Activated gamma-delta T cell treated with anti-CD3 and anti-CD28 coated beads, Interleukin-2, amount 50 U/mL, for 16 hours (primary cell): ENCODE data around the gene IVD.

Experiments used
- DNase-seq: peaks from one replicate; pipeline ENCODE4 v3.0.0-alpha.2; 2020; ENCODE audit warnings: low read depth

IVD gene

DNA sequence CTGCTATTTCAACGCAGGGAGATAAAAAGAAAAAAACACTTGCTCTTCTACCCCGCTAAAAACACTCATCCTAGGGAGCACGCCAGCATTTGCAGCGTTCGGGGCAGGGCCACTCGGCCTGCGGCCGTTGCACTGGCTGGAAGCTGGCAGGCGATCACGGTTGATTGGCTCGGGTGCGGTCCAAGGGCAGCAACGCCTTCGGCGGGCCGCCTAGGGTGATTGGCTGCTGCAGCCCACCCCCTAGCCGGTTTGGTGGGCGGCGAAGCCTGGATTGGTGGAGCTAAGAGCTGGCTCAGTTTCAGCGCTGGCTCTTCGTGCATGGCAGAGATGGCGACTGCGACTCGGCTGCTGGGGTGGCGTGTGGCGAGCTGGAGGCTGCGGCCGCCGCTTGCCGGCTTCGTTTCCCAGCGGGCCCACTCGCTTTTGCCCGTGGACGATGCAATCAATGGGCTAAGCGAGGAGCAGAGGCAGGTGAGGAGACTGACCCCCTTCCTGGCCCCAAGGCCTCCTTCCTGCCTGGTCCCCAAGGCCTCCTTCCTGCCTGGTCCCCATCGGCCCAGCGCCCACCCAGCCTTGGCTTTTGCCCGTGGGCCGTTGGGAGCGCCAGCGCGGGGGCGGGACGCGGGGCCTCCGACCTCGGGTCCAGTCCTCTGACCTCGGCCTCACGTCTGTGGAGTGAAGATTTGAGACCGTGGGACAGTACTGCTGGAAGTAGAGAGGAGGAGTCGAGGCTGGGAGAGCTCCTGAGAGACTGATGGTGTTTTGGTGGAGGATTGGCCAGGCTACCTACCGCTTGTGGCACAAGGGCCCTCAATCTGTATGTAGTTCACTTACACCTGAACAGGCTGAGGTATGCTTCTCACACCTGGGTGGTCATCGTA, at the start of gene IVD:
TSS of gene IVD (plus strand) at position 295 of the 881 bp plus-strand sequence. CDS start at position 328, 33 bp downstream.
- DNase-seq, result peak; percentile 91

DNA sequence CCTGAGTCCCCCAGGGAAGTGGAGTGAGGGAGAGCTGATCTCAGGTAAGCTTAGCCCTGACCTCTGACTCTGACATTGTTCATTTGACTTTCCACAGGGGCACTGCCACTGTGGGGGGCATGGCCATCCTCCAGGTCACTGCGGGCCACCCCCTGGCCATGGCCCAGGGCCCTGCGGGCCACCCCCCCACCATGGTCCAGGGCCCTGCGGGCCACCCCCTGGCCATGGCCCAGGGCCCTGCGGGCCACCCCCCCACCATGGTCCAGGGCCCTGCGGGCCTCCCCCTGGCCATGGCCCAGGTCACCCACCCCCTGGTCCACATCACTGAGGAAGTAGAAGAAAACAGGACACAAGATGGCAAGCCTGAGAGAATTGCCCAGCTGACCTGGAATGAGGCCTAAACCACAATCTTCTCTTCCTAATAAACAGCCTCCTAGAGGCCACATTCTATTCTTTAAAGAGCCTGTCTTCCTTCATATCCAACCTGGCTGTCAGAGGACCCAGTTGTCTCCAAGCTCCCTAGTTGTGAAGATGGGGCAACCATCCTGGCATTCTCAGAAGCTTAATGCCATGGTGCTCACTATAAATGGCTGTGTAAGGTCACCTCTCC, 49.5 kb upstream of the IVD start:
- no peak for DNase-seq

DNA sequence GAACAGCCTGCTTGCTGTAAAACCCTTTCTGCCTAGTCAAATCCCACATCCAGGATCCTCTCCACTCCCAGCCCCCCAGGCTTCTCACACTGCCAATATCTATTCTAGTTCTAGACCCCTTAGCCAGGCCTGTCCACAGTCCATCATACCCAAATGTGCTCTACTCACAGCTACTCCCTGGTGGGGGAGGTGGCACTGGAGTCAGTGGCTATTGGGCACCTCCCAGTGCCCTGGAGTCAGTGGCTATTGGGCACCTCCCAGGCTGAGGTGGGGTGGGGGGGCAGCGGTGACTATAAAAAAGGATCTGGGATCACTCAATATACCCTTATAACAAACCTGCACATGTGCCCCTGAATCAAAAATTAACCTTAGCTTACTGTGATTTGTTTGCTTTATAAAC, 48.3 kb upstream of the IVD start:
- DNase-seq, result no peak

DNA sequence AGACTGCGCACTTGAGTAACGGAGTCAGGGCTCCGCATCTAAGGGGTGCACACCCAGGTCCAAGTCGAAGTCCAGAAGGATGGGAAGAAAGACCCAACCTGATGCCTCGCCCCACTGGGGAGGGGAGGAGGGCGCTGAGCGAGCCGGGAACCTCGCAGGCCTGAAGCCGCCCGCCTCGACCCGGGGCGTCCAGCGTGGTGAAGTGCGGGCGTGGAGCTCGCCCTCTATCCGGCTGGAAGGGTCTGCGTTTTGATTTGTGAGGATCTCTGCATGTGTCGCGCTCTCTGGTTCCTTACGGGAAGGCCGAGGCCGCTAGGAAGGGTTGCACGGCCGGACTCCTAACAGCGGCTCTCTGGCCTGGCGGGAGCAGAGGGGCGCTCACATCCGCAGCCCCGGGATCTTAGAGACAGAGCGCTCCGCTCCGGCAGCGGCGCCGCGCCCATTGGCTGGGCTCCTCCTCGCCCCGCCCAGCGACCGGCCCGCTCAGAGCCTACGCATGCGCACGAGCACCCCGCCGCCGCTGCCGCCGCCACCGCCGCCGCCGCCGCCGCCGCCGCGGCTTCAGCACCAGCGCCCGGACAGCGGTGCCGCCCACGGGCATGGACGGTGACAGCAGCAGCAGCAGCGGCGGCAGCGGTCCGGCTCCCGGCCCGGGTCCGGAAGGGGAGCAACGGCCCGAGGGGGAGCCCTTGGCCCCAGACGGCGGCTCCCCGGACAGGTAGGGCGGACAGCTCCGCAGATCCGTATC, 47.7 kb upstream of the IVD start, which contains the start of gene DISP2:
TSS of gene DISP2 (plus strand) at position 497 of the 748 bp plus-strand sequence. CDS start at position 600, 103 bp downstream.
- DNase-seq, result peak; percentile 76

DNA sequence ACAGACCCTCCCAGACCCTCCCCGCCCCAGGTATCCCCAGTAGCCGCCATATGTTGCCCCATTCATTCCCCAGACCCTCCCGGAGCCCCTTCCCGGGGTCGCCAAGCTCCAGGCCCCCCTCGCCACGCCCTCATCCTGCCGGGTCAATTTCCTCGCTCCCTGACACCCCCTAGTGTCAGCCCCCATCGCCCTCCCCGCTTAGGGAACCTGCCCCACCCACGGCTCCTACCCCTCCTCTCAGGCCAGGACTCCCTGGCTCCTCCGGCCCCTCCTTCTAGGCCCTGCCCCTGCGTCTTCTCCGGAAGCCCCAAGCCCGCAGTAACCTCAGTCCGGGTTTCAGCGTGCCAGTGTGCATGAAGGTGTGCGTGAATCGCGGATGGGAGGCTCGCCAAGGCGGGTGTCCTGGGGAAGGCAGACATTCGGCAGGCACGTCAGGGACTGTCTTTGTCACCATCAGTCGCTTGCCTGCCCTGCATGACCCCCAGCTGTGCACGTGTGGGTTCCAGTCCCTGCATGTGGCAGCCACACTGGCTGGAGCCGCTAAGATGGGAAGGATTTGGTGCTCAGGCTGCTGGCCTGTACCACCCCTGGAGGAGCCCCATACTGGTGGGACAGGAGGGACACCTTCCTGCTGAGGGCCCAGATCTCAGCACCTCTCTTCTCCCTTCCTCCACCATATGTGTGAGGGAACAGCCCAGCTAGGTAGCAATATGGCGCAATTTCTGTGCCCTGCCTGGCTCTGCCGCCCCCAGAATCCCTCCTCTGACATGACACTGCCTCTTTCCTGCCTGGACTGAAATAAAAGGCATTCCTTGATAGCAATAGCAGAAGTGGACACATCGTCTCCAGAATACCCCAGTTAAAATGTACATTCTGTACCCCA, 46.9 kb upstream of the IVD start:
- DNase-seq, result peak; percentile 17

DNA sequence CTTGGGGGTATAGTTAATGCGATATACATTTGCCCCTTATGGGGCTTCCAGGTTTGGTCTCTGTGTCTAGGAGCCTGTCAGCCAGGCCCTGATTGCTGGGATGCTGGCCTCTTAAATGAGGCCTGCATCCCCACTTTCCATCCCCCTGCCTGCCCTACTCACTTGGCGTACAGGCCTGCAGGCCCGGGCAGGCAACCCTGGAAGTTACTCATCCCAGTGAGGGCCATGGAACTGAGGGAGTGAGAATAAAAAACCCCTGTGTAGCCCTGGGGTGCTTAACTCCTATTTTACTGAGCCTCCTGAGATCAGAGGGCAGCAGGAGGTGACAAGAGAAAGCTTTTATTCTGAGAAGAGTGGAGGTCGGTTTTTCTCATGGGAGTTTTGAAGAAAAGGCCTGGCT, 45.6 kb upstream of the IVD start:
- DNase-seq, result no peak

DNA sequence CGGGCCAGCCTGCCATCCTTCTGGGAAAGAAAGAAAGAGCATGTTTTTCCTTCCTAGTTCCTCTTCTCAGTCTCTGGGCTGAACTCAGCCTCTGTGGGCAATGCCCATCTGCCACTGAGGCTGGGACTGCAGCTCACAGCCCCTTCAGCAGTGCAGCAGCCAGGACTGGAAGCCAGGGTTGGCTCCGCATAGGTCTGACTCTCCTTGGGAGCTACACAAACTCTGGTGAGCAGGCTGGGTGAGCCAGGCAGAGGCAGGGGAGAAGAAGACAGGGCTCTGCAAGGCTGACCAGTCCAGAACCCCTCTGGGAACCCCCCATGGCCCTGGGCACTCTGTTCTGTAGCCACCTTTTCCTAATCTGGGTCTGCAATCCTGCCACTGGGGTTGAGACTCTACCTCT, 44.0 kb upstream of the IVD start:
- DNase-seq, result no peak

DNA sequence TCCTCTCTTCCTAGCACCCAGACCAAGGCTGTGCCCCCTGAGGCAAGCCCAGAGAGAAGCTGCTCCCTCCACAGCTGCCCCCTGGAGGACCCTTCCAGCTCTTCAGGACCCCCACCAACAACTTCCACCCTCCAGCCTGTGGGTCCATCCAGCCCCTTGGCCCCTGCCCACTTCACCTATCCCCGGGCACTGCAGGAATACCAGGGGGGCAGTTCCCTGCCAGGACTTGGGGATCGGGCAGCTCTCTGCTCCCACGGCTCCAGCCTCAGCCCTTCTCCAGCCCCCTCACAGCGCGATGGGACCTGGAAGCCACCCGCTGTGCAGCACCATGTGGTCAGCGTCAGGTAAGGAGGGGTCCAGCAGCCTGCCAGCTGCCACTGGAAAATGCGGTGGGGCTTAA, 42.0 kb upstream of the IVD start:
- DNase-seq, result no peak

DNA sequence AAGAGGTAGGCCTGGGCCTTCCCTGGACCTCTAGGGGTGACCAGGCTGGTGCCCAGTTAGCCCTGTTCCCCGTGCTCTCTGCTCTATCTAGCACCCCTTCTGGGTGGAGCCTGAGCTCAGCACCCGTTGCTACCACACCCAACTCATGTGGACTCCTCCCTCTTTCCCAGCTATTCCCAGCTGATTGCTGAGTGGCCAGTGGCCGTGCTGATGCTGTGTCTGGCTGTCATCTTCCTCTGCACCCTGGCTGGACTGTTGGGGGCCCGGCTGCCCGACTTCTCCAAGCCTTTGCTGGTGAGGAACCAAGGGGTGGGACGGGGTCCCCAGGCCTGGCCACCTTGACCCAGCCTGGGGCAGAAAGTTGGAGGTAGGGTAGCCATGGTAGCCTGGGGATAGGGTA, 41.3 kb upstream of the IVD start:
- DNase-seq, result no peak

- no peak for DNase-seq
These were observed 40.6 kb upstream of the IVD start for GRCh38 chr15:40365016-40365415.

DNA sequence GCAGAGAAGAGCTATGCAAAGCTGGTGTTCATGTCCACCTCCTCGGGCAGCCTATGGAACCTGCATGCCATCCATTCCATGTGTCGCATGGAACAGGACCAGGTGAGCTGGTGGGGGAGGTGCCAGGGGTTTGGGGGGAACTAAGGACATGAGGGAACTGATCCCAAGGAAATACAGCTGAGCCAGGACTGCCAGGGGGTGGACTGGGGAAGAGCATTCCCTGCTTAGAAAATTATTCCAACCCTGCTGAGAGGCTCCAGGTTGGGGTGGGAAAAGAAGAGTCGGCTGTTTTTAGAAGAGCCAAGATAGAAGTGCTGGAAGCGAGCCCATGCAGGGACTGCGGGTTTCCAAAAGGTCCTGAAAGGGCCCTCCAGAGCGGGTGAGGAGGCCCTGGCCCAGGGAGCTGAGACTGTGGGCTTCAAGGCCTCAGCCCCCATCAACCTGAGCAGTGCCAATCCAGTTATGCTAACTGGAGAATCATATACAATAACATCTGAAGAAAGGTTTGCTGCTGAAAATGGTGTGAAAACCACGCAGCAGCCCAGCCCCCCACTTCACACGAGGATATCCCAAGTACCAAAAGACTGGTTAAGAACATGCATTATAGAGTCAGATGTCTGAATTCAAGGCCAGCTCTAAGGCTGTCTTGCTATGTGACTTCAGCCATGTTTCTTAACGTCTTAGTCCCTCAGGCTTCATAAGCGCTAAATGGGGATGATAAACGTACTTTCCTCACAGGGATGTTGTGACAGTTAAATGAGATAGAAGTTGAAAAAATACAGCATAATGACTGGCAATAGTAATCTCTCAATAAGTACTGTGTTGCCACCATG, 39.8 kb upstream of the IVD start:
- DNase-seq, result no peak

DNA sequence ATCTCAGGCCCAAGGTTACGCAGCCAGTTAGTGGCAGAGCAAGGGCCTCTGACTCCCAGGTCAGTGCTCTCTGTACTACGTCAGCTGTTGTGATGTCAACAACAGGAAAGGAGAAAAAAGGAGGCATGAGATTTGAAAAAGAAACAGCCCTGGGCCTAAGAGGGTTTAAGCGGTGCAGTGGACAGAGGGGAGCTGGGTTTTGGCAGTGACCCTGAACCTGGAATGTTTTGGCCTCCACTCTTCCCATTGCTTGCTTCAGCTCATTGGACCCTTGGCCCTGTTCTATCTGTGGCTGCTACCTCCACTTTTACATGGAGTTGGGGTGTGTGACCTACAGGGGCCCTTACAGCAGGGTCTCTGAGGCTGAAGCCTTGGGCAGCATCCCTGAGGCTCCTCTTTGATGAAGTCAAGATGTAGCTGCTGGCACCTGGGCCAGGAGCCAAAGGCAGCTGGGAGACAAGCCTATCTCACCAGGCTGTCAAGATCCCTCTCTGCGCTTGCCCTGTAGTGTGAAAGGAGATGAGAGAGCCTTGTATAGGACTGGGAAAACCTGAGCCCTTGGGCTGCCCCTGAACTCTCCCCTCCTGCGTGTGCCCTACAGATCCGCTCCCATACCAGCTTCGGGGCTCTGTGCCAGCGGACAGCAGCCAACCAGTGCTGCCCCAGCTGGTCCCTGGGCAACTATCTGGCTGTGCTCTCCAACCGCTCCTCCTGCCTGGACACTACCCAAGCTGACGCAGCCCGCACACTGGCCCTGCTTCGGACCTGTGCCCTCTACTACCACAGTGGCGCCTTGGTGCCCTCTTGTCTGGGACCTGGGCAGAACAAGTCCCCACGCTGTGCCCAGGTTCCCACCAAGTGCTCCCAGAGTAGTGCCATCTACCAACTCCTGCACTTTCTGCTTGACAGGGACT, 38.9 kb upstream of the IVD start:
- DNase-seq, result no peak

- DNase-seq, result no peak
These were observed 38.3 kb upstream of the IVD start for GRCh38 chr15:40367371-40367685.

DNA sequence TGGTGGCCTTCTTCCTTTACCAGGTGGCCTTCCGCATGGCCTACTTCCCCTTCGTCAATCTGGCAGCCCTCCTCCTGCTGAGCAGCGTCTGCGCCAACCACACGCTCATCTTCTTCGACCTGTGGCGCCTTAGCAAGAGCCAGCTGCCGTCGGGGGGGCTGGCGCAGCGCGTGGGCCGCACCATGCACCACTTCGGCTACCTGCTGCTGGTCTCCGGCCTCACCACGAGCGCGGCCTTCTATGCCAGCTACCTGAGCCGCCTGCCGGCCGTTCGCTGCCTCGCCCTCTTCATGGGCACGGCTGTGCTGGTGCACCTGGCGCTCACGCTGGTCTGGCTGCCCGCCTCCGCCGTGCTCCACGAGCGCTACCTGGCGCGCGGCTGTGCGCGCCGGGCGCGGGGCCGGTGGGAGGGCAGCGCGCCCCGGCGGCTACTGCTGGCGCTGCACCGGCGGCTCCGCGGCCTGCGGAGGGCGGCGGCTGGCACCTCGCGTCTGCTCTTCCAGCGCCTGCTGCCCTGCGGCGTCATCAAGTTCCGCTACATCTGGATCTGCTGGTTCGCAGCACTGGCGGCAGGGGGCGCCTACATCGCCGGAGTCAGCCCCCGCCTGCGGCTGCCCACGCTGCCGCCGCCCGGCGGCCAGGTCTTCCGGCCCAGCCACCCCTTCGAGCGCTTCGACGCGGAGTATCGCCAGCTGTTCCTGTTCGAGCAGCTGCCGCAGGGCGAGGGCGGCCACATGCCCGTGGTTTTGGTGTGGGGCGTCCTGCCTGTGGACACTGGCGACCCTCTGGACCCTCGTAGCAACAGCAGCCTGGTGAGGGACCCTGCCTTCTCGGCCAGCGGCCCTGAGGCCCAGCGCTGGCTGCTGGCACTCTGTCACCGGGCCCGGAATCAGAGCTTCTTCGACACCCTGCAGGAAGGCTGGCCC, 37.6 kb upstream of the IVD start:
- DNase-seq, result peak; percentile 76

- DNase-seq, result no peak
These were observed 36.7 kb upstream of the IVD start for GRCh38 chr15:40368719-40369473.

DNA sequence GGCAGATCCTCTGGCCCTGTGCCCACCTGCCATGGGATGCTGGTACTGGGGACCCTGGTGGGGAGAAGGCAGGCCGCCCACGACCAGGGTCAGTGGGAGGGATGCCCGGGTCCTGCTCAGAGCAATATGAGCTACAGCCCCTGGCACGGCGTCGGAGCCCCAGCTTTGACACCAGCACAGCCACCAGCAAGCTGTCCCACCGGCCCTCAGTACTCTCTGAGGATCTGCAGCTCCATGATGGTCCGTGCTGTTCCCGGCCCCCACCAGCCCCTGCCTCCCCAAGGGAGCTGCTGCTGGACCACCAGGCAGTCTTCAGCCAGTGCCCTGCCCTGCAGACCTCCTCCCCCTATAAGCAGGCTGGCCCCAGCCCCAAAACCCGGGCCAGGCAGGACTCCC, 36.1 kb upstream of the IVD start:
- no peak for DNase-seq

GRCh38 chr15:40369971-40370370, 35.6 kb upstream of the IVD start:
- DNase-seq, result no peak

DNA sequence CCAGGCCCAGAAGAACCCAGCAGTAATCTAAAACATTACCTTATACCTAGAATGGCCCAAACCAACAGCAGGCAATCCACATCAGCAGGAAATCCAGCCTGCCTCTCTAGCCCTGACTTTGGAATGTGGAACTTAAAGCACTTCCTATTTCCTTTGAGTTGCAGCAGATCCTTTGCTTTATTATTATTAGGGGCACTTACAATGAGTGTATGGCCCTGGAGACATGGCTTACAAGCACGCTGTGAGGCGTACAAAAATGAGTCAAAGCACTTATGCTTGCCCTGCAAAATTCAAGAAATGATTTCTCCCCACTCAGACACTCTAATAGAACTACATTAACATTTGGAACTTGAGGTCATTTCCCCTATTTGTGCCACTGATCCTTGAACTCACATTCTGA, 32.6 kb upstream of the IVD start:
- no peak for DNase-seq
